Neural progenitor cell (in vitro differentiated cells): Measurements from ENCODE around the gene ABCE1.

Experiments used
- EZH2phosphoT487 ChIP-seq: fragments of 200-600 bp; sonication (generic); IDR thresholded peaks from 2 replicates; pipeline ENCODE4 v1.6.1; 2017; ENCODE audit warnings: antibody characterized with exemption
- TF ChIP-seq, protein P1 (sequence below): fragments of 200-600 bp; sonication (generic); IDR thresholded peaks from 2 replicates; pipeline ENCODE4 v1.5.1; 2017; ENCODE audit warnings: antibody characterized with exemption, mild to moderate bottlenecking

DNA sequence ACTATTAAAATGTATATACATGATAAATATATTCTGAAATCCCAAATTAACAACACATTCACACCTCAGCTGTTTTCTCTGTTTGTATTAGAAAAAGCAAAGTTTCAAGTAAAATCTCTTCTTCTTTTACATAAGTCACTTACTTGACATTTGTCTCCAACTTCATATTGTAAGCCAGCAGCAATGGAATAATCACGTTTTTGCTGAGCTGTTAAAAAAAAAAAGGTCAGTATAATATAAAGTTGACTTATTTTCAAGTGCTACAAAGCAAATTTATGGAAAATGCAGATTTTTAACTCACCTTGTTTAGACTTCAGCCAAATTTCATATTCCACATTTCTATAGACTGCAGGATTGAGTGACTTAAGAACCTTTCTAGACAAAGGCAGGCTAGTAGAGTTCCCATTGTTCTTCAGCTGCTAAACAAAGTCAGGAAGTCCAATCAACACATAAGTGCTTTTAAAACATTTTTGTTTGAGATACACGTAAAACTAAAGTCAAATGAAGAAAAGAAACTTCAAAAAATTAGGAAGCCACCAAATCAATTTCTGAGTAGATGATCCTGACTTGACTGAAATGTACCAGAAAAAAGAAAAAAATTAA, 57.3 kb downstream of the ABCE1 start:
- TF ChIP-seq, protein P1, sequence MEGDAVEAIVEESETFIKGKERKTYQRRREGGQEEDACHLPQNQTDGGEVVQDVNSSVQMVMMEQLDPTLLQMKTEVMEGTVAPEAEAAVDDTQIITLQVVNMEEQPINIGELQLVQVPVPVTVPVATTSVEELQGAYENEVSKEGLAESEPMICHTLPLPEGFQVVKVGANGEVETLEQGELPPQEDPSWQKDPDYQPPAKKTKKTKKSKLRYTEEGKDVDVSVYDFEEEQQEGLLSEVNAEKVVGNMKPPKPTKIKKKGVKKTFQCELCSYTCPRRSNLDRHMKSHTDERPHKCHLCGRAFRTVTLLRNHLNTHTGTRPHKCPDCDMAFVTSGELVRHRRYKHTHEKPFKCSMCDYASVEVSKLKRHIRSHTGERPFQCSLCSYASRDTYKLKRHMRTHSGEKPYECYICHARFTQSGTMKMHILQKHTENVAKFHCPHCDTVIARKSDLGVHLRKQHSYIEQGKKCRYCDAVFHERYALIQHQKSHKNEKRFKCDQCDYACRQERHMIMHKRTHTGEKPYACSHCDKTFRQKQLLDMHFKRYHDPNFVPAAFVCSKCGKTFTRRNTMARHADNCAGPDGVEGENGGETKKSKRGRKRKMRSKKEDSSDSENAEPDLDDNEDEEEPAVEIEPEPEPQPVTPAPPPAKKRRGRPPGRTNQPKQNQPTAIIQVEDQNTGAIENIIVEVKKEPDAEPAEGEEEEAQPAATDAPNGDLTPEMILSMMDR: no peak
- TF ChIP-seq EZH2phosphoT487: no peak
